HG02981 (cell line): ENCODE results near the gene NDUFS2.

ENCODE experiments used
- ATAC-seq: cut with Tn5 transposase; IDR thresholded peaks from one replicate; pipeline ENCODE4 v1.9.1; 2021; ENCODE audit warnings: mild to moderate bottlenecking, moderate library complexity; ENCODE audit not compliant: unreplicated experiment

The NDUFS2 gene

GRCh38 chr1:161172349-161172748 is 29.8 kb upstream of the NDUFS2 start:
- no peak for ATAC-seq

DNA sequence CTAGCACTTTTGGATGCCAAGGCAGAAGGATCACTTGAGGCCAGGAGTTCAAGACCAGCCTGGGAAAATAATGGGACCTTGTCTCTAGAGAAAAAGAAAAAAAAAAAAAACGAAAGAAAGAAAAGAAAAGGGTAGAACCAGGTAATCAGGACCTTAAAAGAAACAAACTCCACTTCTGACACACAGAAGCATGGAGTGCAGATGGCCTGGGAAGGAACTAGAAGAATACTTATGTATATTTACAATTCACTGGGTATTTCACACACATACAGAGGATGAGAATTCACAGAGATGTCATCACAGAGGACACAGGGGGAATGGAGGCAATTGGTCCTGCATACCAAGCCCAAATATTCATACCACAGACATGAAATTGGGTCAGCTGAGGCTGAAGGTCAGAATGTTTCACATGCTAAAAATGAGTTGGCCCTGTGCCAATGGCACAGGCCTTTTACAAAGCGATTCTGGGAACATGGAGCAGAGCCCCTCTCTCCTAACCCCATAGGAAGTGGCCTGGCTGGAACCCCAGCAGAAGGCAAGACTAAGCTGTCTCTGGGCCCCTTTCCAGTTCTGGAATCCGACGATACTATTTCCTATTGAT is 29.3 kb upstream of the NDUFS2 start:
- ATAC-seq, result no peak

- ATAC-seq, result no peak
These were observed 28.5 kb upstream of the NDUFS2 start for GRCh38 chr1:161173711-161174110.

DNA sequence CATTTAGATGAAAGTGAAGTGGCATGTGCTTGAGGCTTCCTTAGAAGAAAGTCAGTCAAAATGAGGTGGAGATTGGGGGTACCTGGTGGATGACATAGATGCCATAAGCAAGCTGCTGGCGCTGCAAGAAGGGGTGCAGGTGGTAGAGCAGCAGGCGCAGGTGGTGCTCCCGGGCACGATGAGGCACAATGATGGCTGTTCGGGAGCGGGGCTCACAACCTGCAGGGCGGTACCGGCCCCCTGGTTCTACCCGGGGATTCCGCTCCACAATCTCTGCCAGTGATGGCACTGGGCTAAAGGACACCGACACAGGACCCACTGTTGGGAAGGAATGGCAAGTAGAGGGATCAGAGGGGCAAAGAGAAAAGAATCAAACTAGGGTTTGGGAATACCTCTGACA is 27.3 kb upstream of the NDUFS2 start:
- ATAC-seq, result no peak

DNA sequence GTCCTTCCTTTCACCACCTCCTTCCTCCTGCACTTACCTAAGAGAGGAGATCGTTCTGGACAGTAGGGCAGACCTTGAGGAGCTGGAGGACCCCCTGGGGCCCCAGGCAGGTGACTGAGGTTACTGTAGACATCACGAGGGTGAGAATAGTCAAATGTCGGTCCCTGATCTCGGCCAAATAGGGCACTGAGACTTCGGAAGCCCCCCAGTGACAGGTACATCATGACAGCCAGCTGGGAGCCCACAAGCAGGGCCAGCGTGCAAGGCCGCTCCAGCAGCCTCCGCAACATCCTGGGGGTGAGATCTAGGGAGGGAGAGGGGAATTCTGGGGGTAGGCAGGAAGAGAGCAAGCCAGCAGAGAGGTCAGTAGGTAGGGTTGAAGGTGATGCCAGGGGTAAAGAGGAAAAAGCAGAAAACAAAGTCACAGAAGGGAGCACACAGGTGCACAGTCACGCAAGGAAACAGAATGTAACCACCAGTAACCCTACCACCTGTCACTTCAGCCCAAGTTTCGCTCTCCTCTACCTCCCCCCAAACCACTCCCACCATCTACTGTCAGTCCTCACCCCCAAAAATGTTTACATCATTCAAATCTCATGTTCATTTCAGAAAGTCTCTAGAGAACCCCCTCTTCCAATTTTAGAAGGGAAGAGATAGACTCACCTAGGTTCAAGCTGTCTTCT is 26.3 kb upstream of the NDUFS2 start:
- no peak for ATAC-seq

DNA sequence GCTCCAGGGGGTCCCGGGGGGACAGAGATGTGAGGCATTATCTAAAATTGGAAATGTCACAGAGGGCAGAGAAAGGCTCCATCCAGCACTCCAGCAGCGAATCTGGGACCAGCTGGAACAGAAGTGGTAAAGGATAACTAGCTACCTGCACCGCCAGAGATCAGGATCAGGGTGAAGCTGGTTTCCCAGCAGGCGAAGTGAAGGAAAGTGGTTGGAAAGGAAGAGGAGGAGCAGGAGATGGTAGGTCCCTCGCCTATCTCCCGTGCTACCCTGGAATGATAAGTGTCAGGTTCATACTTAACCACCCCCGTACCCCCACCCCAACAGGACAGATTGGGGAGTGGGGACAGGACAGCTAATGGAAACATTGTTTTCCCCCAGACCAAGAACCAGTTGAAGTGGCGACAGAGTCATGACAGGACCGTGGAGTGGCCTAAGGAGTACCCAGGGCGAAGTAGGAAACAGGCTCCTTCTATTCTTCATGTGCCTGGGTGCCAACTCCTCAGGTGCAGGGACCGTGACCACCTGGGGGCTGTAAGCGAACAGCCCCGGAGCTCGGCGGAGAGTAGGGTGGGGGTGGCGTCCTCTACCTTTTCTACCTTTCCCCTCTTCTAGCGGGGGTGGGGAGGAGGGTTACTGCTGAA is 25.6 kb upstream of the NDUFS2 start:
- ATAC-seq, result no peak

- peak; percentile 78 for ATAC-seq
These were observed 24.8 kb upstream of the NDUFS2 start, which contains the start of gene B4GALT3 for GRCh38 chr1:161177112-161177935. B4GALT3 (minus strand) TSS chr1:161177507; CDS start chr1:161176060, 1,447 bp downstream.

- no peak for ATAC-seq
These were observed 24.3 kb upstream of the NDUFS2 start for GRCh38 chr1:161177936-161178244.

DNA sequence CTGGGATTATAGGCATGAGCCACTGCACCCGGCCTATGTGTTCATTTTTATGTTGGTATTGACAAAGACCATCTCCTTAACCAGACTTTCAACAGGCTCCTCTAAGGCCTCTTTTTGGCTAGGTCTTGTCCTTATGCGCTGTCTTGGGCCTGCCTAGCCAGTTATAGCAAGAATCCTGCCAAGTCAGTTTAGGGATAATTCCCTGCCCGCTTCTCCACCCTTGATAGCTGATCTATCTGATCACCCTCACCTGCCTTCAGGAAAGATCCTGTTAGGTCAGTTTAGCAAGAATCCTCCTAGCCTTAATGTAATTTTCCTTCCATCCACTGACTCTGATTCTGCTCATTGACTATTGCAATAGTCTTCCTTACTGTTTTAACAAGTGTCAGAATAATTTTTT is 22.5 kb upstream of the NDUFS2 start:
- no peak for ATAC-seq

DNA sequence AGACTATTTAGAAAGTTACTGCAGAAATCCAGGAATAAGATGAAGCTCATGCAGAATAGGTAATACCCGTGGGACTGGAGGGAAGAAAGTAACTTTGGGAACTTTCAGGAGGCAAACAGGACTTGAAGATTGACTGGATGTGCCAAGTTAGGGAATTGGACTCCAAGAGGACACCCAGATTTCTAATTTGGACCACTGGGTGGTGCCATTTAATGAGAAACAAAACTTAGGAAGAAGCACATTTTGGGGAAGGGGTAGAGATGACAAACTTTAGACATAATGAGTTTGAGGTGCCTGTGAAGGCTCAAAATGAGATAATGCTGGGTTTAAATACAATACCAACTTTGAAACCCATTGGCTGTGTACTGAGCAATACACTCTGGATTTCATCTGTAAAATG is 21.5 kb upstream of the NDUFS2 start:
- ATAC-seq, result no peak

DNA sequence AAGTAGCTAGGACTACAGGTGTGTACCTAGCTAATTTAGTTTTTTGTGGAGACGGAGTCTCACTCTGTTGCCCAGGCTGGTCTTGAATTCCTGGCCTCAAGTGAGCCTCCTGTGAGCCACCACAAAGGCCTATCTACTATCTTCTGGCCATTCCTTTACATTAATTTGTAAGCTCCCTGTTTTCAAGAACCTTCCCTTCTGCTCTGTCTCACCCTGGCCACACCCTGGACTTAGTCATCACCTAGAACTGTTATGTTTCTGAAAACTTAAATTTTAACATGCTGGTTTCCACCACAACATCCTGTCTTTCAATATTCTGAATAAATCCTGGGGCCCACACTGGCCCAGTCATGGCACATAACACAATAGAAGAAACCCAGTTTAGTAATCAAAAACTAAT is 20.0 kb upstream of the NDUFS2 start:
- ATAC-seq, result peak; percentile 46

GRCh38 chr1:161185282-161185682 is 16.9 kb upstream of the NDUFS2 start:
- peak; percentile 58 for ATAC-seq

- ATAC-seq, result no peak
These were observed 16.3 kb upstream of the NDUFS2 start for GRCh38 chr1:161185732-161186311.

GRCh38 chr1:161187311-161187710 is 14.9 kb upstream of the NDUFS2 start:
- ATAC-seq, result no peak

GRCh38 chr1:161188381-161188780 is 13.8 kb upstream of the NDUFS2 start:
- no peak for ATAC-seq

DNA sequence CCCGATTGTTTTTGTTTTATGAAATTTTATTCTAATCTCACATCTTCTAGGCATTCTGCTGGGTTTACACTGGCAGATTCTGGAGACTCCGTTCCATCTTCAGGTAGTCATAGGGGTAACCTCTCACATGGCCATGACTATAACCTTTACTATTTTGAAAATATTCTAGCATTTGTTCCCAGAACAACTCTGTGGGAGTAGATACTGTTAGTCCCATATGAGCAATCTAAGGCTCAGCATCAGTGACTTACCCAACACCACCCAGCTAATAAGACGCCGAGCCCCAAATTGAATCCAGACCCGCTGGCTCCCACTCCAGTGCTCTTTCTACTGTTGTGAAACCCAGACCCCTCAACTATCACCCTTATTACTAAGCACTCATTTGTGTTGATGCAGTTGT is 13.1 kb upstream of the NDUFS2 start:
- no peak for ATAC-seq

GRCh38 chr1:161190962-161191521 is 11.1 kb upstream of the NDUFS2 start:
- no peak for ATAC-seq

GRCh38 chr1:161191971-161192370 is 10.2 kb upstream of the NDUFS2 start:
- ATAC-seq, result no peak

DNA sequence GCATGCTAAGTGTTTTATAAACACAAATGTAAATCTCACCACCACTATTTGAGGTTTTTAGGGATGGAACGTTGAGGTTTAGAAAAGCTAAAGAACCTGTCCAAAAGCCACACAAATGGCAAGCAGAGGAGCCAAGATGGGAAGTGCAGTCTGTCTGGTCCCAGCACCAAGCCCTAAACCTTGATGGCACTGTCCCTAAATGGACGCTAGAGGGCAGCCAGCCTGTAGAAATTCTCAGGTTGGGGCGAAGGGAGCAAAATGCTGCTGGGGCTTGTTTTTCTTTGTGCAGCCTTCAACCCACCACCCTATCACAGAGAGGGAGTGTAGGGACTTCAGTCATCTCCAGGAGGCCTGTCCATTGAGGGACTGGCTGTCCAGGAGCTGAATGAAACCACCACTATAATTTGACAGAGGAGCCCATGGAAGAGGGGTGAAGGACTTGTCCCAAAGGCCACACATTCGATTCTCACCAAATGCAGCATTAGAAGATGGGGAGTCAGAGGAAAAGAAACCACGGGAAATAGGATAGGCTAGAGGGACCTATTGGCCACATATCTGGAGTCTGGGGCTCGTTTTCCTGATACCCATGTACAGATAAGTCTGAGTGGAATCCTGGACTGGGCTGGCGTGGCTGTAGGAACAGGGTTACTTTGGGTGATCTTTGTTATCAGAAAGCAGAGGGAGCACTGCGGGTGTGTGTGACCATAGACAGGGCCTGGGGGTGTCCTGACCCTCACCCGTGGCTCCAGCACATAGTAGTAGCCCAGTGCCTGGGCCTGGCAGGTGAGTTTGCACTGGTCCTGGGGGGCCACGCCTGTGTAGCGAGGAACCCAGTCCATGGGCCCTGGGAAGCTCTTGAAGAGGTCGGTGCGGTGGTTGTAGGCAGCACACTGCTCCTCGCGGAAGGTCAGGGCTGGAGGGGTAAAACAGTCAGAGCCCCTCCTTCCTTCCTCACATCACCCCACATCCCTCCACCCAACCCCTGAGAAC is 9.4 kb upstream of the NDUFS2 start:
- ATAC-seq, result peak; percentile 74
